Endothelial cell of umbilical vein (primary cell): Measurements from ENCODE around the gene SLC4A2. TPM values are rescaled to one million over a fixed set of nuclear protein-coding genes. Genes with fewer than 3 reads are reported as not detected.

Experiments
- BruUV-seq: library from RNA; stranded (reverse); fragments of 400-500 nt; replicated peaks from 2 replicates; lab custom pipeline; 2021; lab: Mats Ljungman, UMichigan
- CTCF ChIA-PET: fragments of 300-600, 350-600 bp; sonication (Branson Sonifier 250); formaldehyde crosslinking; loops from one replicate; lab custom pipeline; 2021; ENCODE audit warnings: antibody characterized with exemption, inconsistent platforms; lab: Charles Lee
- POLR2A ChIA-PET: fragments of 300-600, 350-600 bp; sonication (Branson Sonifier 250); formaldehyde crosslinking; loops from one replicate; lab custom pipeline; 2021; ENCODE audit warnings: antibody characterized with exemption, inconsistent platforms; lab: Charles Lee
- DNase-seq: peaks from one replicate; pipeline ENCODE4 v3.0.0-alpha.2; 2011; ENCODE audit warnings: low read depth, low spot score
- FAIRE-seq: peaks from 2 replicates; lab custom pipeline; 2011; peaks lifted over from hg19 to GRCh38; lab: Jason Lieb, UNC
- H2AFZ ChIP-seq: 2 replicates; pipeline ENCODE4 v1.6.0; 2012; ENCODE audit warnings: low read depth, low read length, control low read depth, inconsistent platforms
- H3K27ac ChIP-seq: 2 replicates; pipeline ENCODE4 v1.5.1; 2011; ENCODE audit warnings: low read depth, mild to moderate bottlenecking, control low read depth, low read length, moderate library complexity; ENCODE audit not compliant: insufficient read depth
- H3K27me3 ChIP-seq, 2 experiments: 2 replicates each; pipeline versions ENCODE4 v1.6.0 to v1.6.1; 2011; ENCODE audit warnings: low read length in 2 of 2, mixed read lengths in 1 of 2; ENCODE audit not compliant: control insufficient read depth in 2 of 2, insufficient read depth in 2 of 2
- H3K36me3 ChIP-seq, 2 experiments: 2 replicates in 1 of 2; 3 replicates in 1 of 2; pipeline ENCODE4 v1.5.1; 2011; ENCODE audit warnings: low read length in 2 of 2, mild to moderate bottlenecking in 1 of 2, moderate library complexity in 1 of 2; ENCODE audit not compliant: control insufficient read depth in 2 of 2, insufficient read depth in 2 of 2; ENCODE audit errors: extremely low read depth in 1 of 2
- H3K4me1 ChIP-seq: 3 replicates; pipeline ENCODE4 v1.5.1; 2011; ENCODE audit warnings: mild to moderate bottlenecking, low read length; ENCODE audit not compliant: control insufficient read depth, insufficient read depth; ENCODE audit errors: extremely low read depth
- H3K4me2 ChIP-seq: 2 replicates; pipeline ENCODE4 v1.6.1; 2011; ENCODE audit warnings: low read length, control low read depth, mixed read lengths; ENCODE audit not compliant: insufficient read depth
- H3K4me3 ChIP-seq, 3 experiments: fragments of 200-600 bp in 1 of 3; sonication (generic), shearing (Covaris generic) in 1 of 3; replicated peaks in 1 of 3; 2 replicates each; pipeline ENCODE4 v1.5.1; 2011 to 2016; ENCODE audit warnings: control low read depth in 3 of 3, low read length in 3 of 3, mild to moderate bottlenecking in 2 of 3, inconsistent platforms in 1 of 3, low read depth in 1 of 3, moderate library complexity in 1 of 3; ENCODE audit not compliant: insufficient read depth in 1 of 3
- H3K79me2 ChIP-seq: 2 replicates; pipeline ENCODE4 v1.6.0; 2012; ENCODE audit warnings: low read length, inconsistent platforms; ENCODE audit not compliant: control insufficient read depth, insufficient read depth
- H3K9ac ChIP-seq: replicated peaks from 2 replicates; pipeline ENCODE3; 2011; ENCODE audit warnings: low read length, control low read depth; ENCODE audit not compliant: insufficient read depth; ENCODE audit errors: extremely low read depth
- H3K9me1 ChIP-seq: replicated peaks from 3 replicates; pipeline ENCODE4 v1.6.0; 2011; ENCODE audit warnings: mild to moderate bottlenecking, low read length; ENCODE audit not compliant: control insufficient read depth, insufficient read depth; ENCODE audit errors: extremely low read depth
- H3K9me3 ChIP-seq: replicated peaks from 2 replicates; pipeline ENCODE4 v1.5.1; 2012; ENCODE audit warnings: low read length, inconsistent platforms; ENCODE audit not compliant: control insufficient read depth, insufficient read depth
- H4K20me1 ChIP-seq: replicated peaks from 2 replicates; pipeline ENCODE3; 2011; ENCODE audit warnings: mild to moderate bottlenecking, low read length; ENCODE audit not compliant: control insufficient read depth, insufficient read depth; ENCODE audit errors: extremely low read depth
- EZH2 ChIP-seq: IDR thresholded peaks from 2 replicates; pipeline ENCODE4 v1.6.1; 2012; ENCODE audit warnings: borderline replicate concordance, low read depth, mild to moderate bottlenecking, moderate library complexity, low read length, inconsistent platforms; ENCODE audit not compliant: severe bottlenecking
- FOS ChIP-seq: IDR thresholded peaks from 2 replicates; pipeline ENCODE4 v1.6.1; 2011; ENCODE audit warnings: mild to moderate bottlenecking, low read length, moderate library complexity, borderline replicate concordance; ENCODE audit not compliant: insufficient read depth
- GATA2 ChIP-seq: IDR thresholded peaks from 2 replicates; pipeline ENCODE4 v1.7.0; 2011; ENCODE audit warnings: low read depth, mild to moderate bottlenecking, moderate library complexity, mixed read lengths, low read length; ENCODE audit not compliant: insufficient read length, insufficient read depth
- JUN ChIP-seq: IDR thresholded peaks from 2 replicates; pipeline ENCODE4 v1.6.1; 2011; ENCODE audit warnings: borderline replicate concordance, low read depth; ENCODE audit not compliant: insufficient read length, insufficient read depth
- MYC ChIP-seq: IDR thresholded peaks from one replicate; pipeline ENCODE4 v1.6.1; 2011; ENCODE audit warnings: mild to moderate bottlenecking, low read depth, low read length
- POLR2A ChIP-seq: IDR thresholded peaks from 2 replicates; pipeline ENCODE4 v1.6.1; 2012; ENCODE audit warnings: low read depth, mild to moderate bottlenecking, control low read depth, low read length
- POLR2AphosphoS5 ChIP-seq: IDR thresholded peaks from 2 replicates; pipeline ENCODE4 v1.6.1; 2012; ENCODE audit warnings: low read depth, mild to moderate bottlenecking, control low read depth, low read length, moderate library complexity; ENCODE audit not compliant: insufficient read depth
- dilution Hi-C: fragments of 300-500 bp; cut with MboI; formaldehyde crosslinking; loops from one replicate; pipeline ENCODE4 v1.15.0; 2019; ENCODE audit warnings: low sequenced_read_pairs; ENCODE audit not compliant: extremely low pct_ligation_motif_present
- intact Hi-C: fragments of 100-400 bp; cut with micrococcal nuclease; formaldehyde crosslinking; loops from one replicate; pipeline ENCODE4 v1.10.0; 2022
- polyA plus RNA-seq, 4 experiments: library from polyadenylated mRNA; depleted of rRNA in 3 of 4; stranded (reverse) in 3 of 4; unstranded in 1 of 4; fragments of >200 nt; gene quantifications; 2 replicates each; pipeline versions ENCODE4 v1.2.1 to v1.2.3, GENCODE V29; 2011 to 2012; ENCODE audit warnings: missing spikeins in 1 of 4
- total RNA-seq: library from RNA; stranded (reverse); gene quantifications from 2 replicates; pipeline ENCODE4 v1.2.3, GENCODE V29; 2021
- TF ChIP-seq, protein P1 (sequence below), 2 donors: IDR thresholded peaks; 1 replicate in 1 of 2; 2 replicates in 1 of 2; pipeline ENCODE4 v1.5.1; 2011; ENCODE audit warnings: low read length in 2 of 2, mild to moderate bottlenecking in 2 of 2, moderate library complexity in 2 of 2, control low read depth in 1 of 2, inconsistent platforms in 1 of 2, low read depth in 1 of 2; ENCODE audit not compliant: insufficient read depth in 1 of 2; ENCODE audit errors: extremely low read depth in 1 of 2
- TF ChIP-seq, protein P2 (sequence below): IDR thresholded peaks from 2 replicates; pipeline ENCODE4 v1.6.1; 2011; ENCODE audit not compliant: insufficient read depth, insufficient read length

Gene SLC4A2
- total and polyA plus RNA-seq, 2 donors (not counting 3 experiments of a cell fraction or from before 2014, with no cell fraction given): 108 to 172 TPM

DNA sequence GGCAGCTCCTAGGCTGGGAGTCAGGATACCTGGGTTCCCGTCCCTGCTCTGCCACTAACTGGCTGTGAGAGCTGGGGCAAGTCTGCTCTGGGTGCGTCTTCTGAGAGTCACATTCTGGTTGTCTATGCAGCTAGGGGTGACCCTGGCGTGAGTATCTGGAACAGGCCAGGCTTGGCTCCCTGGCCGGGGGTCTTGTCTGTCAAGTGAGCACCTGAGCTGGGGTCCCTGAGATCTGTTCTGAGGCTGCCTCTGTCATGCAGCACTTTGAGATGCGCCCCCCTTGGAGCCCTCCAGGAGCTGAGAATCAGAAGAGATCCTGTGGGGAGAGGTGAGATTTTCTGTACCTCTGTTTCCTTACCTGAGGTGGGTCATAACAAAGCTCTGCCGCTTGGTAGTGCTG, 34.4 kb downstream of the SLC4A2 start:
- Histone ChIP-seq H3K27me3 (no peaks in the 10 kb centered on the region), H3K4me1 (peaks cover 34% of the 10 kb centered on the region), H3K36me3 (peaks cover 0 to 12% of the 10 kb centered on the region in 2 experiments), H3K4me2 (no peak overlapping the region), H2AFZ (no peak overlapping the region), H3K79me2 (peaks cover 91% of the 10 kb centered on the region), H3K9ac (no peak overlapping the region), H3K9me1 (no peaks in the 10 kb centered on the region), H3K4me3 (no peak overlapping the region), H4K20me1 (no peaks in the 10 kb centered on the region), H3K9me3 (no peaks in the 10 kb centered on the region), H3K27ac (no peak overlapping the region)
- dilution Hi-C loops (no loop called here), intact Hi-C loops (no loop called here)
- DNase-seq (no peak), FAIRE-seq (no peak)
- ChIA-PET CTCF (interaction anchor here (1.1 to 1.5 kb wide), 3 partner anchors 16 to 30 kb away, joined by 3 to 6 read pairs (median 4); no protein-coding TSS in a partner anchor), POLR2A (interaction anchor here (0.6 kb wide), 1 partner anchor 13 kb away, joined by 3 read pairs; no protein-coding TSS in a partner anchor)
- no TSS peak for BruUV-seq
- TF ChIP-seq GATA2: no peak
- TF ChIP-seq POLR2A: no peak
- TF ChIP-seq, protein P1, sequence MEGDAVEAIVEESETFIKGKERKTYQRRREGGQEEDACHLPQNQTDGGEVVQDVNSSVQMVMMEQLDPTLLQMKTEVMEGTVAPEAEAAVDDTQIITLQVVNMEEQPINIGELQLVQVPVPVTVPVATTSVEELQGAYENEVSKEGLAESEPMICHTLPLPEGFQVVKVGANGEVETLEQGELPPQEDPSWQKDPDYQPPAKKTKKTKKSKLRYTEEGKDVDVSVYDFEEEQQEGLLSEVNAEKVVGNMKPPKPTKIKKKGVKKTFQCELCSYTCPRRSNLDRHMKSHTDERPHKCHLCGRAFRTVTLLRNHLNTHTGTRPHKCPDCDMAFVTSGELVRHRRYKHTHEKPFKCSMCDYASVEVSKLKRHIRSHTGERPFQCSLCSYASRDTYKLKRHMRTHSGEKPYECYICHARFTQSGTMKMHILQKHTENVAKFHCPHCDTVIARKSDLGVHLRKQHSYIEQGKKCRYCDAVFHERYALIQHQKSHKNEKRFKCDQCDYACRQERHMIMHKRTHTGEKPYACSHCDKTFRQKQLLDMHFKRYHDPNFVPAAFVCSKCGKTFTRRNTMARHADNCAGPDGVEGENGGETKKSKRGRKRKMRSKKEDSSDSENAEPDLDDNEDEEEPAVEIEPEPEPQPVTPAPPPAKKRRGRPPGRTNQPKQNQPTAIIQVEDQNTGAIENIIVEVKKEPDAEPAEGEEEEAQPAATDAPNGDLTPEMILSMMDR (IDR thresholded peaks at IDR 0.05; ENCODE audit: extremely low read depth in 1 of 2, insufficient read depth in 1 of 2, low read depth in 1 of 2, low read length in 2 of 2): no peak
- TF ChIP-seq, protein P2, sequence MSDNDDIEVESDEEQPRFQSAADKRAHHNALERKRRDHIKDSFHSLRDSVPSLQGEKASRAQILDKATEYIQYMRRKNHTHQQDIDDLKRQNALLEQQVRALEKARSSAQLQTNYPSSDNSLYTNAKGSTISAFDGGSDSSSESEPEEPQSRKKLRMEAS: no peak
- no peak for TF ChIP-seq FOS
- no peak for TF ChIP-seq POLR2AphosphoS5
- TF ChIP-seq MYC: no peak
- no peak for TF ChIP-seq EZH2
- no peak for TF ChIP-seq JUN
